Neural crest cell (in vitro differentiated cells): ENCODE measurements around the gene NDUFA13. TPM values are rescaled to one million over a fixed set of nuclear protein-coding genes. Genes with fewer than 3 reads are reported as not detected.
"Not testable (repeated sequence)": the region's sequence is repeated elsewhere in the genome, so short reads cannot be mapped to it uniquely, and the experiment has no call there.

ENCODE experiments used
- DNase-seq: peaks from one replicate; pipeline ENCODE4 v3.0.0; 2021; ENCODE audit warnings: low read depth, mixed read lengths, low spot score
- H3K27ac Mint-ChIP-seq: one replicate; pipeline ENCODE4 v1.8.0; 2021; ENCODE audit warnings: mild to moderate bottlenecking, mixed read lengths; ENCODE audit not compliant: unreplicated experiment
- H3K27me3 Mint-ChIP-seq: 2 replicates; pipeline ENCODE4 v1.8.0; 2021; ENCODE audit warnings: low read depth, mild to moderate bottlenecking, mixed read lengths
- H3K36me3 Mint-ChIP-seq: 2 replicates; pipeline ENCODE4 v1.8.0; 2021; ENCODE audit warnings: low read depth, mild to moderate bottlenecking, mixed read lengths
- H3K4me1 Mint-ChIP-seq: 2 replicates; pipeline ENCODE4 v1.8.0; 2021; ENCODE audit warnings: mixed read lengths
- H3K4me3 Mint-ChIP-seq: one replicate; pipeline ENCODE4 v1.8.0; 2021; ENCODE audit warnings: mild to moderate bottlenecking, mixed read lengths
- H3K9me3 Mint-ChIP-seq: 2 replicates; pipeline ENCODE4 v1.8.0; 2021; ENCODE audit warnings: mixed read lengths
- CTCF ChIP-seq: fragments of 200-600 bp; sonication (generic); conservative IDR thresholded peaks from 2 replicates; pipeline ENCODE4 v1.5.0; 2021; ENCODE audit warnings: antibody characterized with exemption, mild to moderate bottlenecking
- long read RNA-seq: library from polyadenylated mRNA; unstranded; transcript quantifications from one replicate; pipeline ENCODE4 v2.0.0, GENCODE V29; 2020
- total RNA-seq: library from RNA; stranded (reverse); gene quantifications from 2 replicates; pipeline ENCODE4 v1.2.1, GENCODE V29; 2021

Gene NDUFA13
- 371 and 389 TPM in 2 replicates for total RNA-seq
- long read RNA-seq, transcript NDUFA13-204 (5 exons, 991 nt), result major isoform, 30 of 32 reads
- long read RNA-seq, partial matches to known transcripts, result 1 of 32 reads
- long read RNA-seq, other reads (novel, unspliced or antisense), result 0 of 32 reads

DNA sequence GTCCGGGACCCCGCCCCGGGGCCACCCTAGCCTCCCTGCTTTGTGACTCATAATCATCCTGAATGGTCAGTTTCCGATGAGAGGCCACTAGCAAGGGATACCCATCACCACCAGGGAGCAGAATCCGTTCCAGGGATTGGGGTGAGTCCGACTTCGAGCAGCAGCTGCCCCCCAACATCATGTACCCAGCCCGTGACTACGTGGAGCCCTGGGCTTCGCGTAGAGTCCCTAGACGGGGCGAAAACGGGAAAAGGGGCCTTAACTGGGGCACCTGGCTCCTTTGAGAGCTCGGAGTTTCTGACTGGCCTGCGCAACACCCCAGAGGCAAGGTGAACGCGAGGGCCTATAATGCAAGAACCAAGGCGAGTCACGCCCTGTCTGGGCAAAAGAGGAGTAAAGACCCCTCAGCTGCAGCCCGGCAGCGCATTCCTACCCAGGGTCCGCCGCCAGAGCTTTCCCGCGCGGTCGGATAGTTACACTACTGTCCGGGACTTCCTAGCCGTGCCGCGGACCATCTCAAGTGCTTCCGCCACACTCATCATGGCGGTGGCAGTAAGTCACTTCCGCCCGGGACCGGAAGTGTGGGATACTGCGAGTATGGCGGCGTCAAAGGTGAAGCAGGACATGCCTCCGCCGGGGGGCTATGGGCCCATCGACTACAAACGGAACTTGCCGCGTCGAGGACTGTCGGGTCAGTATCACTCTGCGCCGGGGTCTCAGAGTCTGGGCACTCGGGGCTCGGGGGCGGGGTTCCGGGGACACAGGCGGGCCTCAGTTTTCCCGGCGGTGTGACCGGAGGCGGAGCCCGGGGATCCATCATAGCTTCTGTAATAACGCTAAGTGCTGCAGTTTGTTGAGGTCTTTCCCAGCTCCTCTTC is at the start of gene NDUFA13:
TSS of gene NDUFA13 (plus strand) at position 584 of the 878 bp plus-strand sequence. CDS start at position 598, 14 bp downstream.
- Mint-ChIP-seq H3K9me3 (no peaks in the 10 kb centered on the region), H3K27ac (peak within 1 kb of the TSS; percentile 90), H3K4me3 (peak within 1 kb of the TSS; percentile 99), H3K36me3 (peaks cover 11% of the 10 kb centered on the region), H3K4me1 (peaks cover 14% of the 10 kb centered on the region), H3K27me3 (peaks cover 5% of the 10 kb centered on the region)
- DNase-seq, result peak; percentile 98
- TF ChIP-seq CTCF, result peak; percentile 22

GRCh38 chr19:19468424-19469050 is 47.5 kb upstream of the NDUFA13 start:
- no peak overlapping the region for H3K27ac Mint-ChIP-seq
- no peaks in the 10 kb centered on the region for H3K27me3 Mint-ChIP-seq
- no peak overlapping the region for H3K4me3 Mint-ChIP-seq
- H3K36me3 Mint-ChIP-seq, result peaks cover 49% of the 10 kb centered on the region
- peaks cover 12% of the 10 kb centered on the region for H3K4me1 Mint-ChIP-seq
- TF ChIP-seq CTCF, result no peak
- no peak for DNase-seq
- peaks cover 20% of the 10 kb centered on the region for H3K9me3 Mint-ChIP-seq

DNA sequence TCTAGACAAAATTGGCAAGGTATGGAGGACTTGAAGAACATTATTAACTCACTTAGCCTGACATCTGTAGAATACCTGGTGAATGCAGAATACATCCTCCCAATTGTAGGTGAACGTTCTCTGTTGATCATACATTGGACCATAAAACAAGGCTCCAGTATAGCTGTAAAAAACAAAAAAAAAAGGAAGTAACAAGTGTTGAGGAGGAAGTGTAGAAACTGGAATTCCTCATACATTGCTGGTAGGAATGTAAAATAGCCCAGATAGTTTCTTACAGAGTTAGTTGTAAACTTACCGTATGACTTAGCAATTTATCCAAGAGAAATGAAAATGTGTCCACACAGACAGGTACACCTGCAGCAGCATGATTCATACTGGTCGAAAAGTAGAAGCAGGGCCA is 45.4 kb upstream of the NDUFA13 start:
- no peak overlapping the region for H3K4me3 Mint-ChIP-seq
- peak overlapping the region; percentile 59 for H3K27ac Mint-ChIP-seq
- no peak for DNase-seq
- no peak for TF ChIP-seq CTCF
- H3K36me3 Mint-ChIP-seq, result peaks cover 43% of the 10 kb centered on the region
- H3K9me3 Mint-ChIP-seq, result peaks cover 20% of the 10 kb centered on the region
- no peaks in the 10 kb centered on the region for H3K27me3 Mint-ChIP-seq
- H3K4me1 Mint-ChIP-seq, result peaks cover 8% of the 10 kb centered on the region

- H3K4me1 Mint-ChIP-seq, result peaks cover 12% of the 10 kb centered on the region
- no peak overlapping the region for H3K4me3 Mint-ChIP-seq
- peaks cover 34% of the 10 kb centered on the region for H3K36me3 Mint-ChIP-seq
- no peak overlapping the region for H3K27ac Mint-ChIP-seq
- no peaks in the 10 kb centered on the region for H3K27me3 Mint-ChIP-seq
- no peak for TF ChIP-seq CTCF
- peaks cover 13% of the 10 kb centered on the region for H3K9me3 Mint-ChIP-seq
- DNase-seq, result no peak
These were observed 44.3 kb upstream of the NDUFA13 start for GRCh38 chr19:19471682-19472081.

DNA sequence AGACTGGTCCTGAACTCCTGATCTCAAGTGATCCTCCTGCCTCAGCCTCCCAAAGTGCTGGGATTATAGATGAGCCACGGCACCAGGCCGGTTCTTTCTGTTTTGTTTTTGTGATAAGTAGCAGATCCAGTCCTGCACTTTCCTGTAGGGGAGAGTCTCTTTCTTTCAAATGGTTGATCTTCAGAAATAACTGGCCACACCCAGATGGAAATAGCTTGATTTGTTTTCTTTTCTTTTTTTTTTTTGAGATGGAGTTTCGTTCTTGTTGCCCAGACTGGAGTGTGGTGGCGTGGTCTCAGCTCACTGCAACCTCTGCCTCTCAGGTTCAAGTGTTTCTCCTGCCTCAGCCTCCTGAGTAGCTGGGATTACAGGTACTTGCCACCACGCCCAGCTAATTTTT is 43.9 kb upstream of the NDUFA13 start:
- Mint-ChIP-seq H3K4me1 (peaks cover 12% of the 10 kb centered on the region), H3K9me3 (peaks cover 13% of the 10 kb centered on the region), H3K36me3 (peaks cover 30% of the 10 kb centered on the region)
- not testable (repeated sequence) for H3K4me3 Mint-ChIP-seq, DNase-seq, H3K27me3 Mint-ChIP-seq, H3K27ac Mint-ChIP-seq
